GM18868 (cell line): ENCODE measurements around the gene SMIM21.

Source experiments
- ATAC-seq: cut with Tn5 transposase; IDR thresholded peaks from one replicate; pipeline ENCODE4 v1.9.1; 2021; ENCODE audit warnings: mild to moderate bottlenecking, moderate library complexity; ENCODE audit not compliant: unreplicated experiment

Gene SMIM21

DNA sequence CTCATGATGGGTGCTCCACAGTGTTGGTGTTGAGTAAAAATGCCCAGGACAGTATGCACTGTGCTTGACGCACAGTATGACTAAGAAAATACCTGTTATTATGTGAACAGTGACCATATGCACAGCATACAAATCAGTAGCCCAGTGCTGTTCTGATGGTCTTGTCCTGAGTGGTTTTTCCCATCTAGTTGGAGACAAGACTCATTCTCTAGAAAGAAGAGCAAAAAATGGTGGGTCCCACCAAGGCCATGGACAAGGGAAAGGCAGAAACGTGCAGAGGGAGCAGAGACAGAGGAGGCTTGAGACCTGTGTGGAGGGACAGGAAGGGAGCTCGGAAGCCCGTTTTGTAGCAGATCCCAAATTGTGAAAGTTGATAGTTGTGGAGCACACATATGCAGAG lies 987 bp upstream of the SMIM21 start:
- no peak for ATAC-seq

DNA sequence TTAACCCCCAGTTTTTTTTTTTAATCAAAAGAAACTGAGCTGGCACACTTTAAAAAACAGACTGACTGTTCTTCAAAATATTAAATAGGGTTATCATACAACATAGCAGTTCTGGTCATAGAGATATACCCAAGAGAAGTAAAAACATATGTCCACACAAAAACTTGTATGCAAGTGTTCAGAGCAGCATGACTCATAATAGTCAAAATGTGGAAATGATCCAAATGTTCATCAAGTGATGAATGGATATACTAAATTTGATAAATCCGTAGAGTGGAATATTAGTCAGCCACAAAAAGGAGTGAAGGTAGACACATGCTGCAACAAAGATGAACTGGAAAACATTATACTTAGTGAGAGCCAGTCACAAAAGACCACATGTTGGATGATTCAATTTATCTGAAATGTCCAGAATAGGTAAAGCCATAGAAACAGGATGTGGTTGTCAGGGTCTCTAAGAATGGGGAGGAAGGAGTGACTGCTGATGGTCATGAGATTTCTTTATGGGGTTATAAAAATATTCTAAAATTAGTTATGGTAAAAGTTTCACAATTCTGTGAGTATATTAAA lies 5.1 kb downstream of the SMIM21 start:
- no peak for ATAC-seq

DNA sequence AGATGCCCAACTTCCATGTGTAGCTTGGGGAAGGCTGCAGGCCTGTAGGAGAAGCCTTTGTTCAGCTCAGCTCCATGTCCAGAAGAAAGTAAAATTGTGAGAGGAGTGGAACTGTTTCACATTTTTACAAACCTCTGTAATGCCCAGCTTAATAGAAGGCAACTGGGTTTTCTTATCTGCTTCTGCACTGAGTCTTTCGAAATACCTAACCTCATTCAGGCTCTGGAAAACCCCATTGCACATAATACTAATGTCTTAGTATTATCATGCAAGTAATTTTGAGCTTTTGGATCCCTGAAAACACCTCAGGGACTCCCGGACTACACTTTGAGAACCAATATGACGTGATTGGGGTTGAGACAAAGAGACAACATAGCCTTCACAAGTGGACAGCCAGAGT lies 5.8 kb downstream of the SMIM21 start:
- ATAC-seq: no peak

DNA sequence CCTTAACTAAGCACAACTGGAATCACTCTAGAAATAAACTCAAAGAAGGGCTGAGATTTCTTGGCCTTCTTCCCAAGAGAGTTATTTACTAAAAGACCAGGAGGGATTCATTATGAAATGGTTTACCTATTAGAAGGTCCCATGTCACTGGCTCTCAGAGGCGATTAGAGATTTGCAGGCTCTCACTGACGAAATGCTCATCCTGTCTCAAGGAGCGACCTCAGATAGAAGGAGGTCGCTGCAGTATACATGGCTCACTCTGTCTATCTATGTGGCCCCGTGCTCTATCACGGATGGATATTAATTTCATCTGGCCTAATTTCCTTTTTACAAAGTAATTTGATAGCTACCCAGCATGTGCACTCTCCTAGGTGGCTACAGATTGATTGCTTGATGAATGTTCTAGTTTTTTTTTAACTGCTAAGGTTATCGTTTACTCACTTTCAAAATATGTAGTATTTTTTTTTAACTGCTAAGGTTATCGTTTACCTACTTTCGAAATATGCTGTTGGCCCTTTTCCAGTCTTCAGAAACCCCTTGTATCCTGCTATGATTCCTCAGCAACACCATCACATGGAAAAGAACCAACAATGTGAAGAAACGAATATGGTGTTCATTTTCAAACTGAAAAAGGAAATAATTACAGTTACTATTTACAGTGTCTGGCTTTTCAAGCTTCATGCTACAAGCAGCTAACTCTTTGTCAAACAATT lies 9.1 kb downstream of the SMIM21 start:
- ATAC-seq: no peak

DNA sequence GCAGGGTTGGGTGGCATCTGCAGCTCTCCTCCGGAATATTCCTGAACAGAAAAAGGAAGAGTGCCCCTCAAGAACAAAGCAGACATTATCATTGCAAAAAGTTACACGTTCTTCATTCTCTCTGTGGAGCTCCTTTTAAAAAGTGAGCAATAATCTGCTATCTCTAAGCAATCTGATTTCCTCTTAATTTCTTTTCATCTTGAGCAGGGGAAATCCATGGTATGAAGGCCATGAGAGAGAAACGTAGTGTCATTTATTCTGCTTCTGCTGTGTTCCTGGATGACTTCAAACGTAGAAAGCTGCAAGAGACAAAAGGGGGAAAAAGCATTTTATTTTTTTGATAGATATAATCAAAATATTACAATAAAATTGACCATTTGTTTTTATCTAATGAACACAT lies 16.9 kb downstream of the SMIM21 start:
- no peak for ATAC-seq

DNA sequence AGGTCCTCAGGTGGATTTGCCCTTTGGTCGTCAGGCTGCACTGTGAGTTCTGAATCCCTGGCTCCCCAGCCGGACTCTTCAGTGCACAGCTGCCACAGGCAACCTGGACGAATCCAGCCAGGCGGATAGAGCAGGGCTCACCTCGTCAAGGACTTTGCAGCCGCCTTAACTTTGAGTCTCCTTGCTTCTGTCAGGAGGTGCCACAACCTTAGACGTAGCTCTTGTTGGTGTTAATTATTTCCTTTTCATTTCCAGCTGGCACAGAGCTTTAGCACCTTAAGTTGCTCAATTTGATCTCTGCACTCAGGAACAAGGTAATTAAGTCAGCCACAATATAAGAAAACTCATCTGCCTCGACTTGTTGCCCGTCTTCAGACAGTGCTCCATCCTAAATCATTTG lies 17.7 kb downstream of the SMIM21 start:
- ATAC-seq: no peak

DNA sequence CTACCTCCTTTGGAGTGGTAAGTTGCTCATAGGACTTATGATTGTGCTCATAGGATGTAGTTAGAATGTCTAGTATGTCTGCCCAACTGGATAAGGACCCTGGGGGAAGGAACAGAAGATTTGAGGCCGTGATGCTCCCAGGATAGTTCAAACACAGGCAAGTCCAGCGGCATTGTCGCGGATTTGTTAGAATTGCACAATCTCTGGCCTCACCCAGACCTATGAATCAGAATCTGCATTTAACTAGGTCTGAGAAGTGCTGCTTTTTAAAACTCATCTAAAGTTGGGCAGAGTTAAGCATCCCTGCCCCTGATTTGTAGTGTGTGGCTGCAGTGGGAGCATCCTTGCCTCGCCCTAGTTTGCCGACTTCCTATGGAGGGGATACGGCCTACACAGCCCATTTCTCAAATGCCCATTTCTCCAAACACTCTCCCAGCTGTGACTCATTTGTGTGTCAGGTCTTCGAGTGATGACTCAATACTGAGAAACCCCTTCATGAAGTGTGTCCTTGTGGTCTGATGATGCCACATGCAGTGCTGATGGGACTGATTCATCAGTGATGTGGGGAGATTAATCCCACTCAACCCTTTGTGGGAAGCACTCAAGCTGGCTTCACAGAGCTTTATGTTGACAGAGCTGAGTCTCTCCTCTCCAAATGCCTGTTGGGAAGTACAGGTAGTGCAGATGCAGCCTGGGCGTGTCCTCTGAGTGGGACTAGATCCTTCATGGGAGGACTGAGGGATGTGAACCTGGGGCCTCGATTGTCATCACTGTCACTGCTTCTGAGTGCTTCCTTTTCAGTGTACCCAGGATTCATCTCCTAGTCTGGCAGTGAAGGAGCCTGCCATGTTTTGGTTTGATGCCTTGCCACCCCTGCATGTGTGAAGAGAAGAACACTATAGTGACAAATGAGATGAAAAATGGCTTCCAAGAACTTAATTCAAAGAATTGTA lies 18.7 kb downstream of the SMIM21 start:
- peak; percentile 69 for ATAC-seq

DNA sequence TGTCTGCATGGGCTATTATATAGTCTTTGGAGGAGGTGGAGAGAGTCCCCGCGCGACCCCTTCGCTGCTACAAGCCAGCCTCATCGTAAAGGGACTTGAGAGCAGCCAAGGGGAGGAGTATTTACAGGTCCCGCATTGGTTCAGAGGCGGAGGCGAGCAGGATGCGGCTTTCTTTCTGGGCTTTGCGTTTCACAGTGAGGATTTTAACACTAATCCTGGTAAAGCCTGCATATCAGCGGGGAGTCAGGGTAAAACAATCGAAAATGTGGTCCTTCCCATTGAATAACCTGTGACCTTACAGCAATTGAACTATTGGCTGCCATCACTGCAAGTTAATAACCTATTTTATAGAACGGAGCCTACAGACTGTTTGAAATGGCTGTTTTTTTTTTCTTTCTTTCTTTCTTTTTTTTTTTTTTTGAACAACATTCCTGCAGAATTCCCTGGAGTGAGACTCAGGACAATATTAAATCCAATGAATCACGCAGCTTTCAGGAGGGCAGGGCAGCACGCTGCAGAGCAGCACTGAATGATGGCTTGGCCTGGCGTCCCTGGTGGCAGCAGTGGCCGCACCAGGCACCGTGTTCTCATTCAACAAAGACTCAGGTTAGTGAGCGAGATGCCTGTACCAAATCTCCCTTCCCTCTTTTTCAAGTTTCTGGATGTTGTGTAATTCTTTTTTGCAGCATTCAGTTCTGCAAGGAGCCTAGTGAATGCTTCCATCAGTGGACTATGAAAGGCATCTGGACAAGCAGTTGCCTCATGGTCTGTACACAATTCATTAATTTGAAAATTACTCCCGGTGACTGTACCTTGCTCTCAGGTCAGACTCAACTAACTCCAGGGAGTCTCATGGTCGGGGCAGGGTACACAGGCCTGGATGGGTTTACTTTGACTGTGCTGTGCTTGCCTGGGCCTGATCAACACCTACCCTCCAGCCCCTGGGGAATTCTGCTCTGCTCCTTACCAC lies 19.8 kb downstream of the SMIM21 start:
- no peak for ATAC-seq

DNA sequence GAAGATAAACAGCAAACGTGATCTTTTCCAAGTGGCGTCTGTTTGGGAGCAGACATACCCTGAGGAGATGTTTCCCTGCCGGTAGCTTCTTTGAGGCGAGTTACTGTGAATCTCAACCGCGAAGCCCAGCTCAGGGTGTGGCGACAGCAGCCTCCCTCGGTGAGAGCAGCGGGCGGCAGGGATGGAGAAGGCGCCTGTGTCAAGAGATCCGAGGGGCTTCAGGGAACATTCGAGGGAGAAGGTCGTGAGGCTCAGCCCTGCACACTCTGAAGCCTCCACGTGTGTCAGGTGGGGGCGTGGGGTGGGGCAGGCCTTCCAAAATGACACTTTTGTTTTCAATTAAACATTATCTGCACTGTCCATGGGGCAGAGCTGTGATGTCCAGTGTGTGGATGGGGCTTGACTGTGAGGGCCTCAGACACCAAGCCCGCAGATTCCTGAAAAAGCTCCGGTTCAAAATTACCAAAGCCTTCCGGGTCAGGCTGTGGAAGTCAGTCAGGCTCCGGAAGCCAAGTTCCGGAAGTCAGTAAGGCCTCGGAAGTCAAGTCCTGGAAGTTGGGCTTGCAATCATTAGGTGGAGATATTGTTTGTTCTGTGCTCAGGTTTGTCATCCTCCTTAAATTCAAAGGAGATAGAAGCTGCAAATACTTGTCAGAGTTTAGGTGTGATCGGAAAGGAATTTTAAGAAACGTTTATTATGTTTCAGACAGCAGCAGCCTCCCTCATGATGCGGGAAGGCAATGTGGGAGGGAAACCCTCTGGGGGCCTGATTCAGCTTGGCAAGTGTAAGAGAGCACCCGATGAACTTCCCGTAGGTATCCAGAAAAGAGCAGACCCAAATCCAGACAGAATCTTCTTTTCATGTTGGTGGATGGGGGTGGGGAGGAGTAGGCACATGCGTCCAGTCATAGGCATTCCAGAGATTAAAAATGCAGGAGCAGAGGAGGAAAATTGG lies 20.7 kb downstream of the SMIM21 start:
- ATAC-seq: no peak

DNA sequence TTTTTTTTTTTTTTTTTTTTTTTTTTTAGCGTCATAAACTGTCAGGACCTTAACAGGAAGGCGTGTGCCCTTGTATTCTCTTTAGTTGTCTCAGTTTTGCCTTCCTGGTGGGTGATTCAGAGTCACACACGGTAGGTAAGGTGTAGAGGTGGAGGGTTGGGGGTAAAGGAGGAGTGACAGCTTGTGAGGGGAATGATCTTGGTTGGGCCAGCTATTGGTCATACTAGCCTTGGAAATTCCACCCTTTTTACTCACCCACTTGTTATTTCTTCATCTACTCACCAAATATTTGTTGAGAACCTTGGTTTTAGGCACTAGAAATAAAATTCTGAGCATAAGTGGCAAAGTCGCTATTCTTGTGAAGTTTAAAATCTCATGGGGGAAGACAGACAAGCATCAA lies 22.2 kb downstream of the SMIM21 start:
- no peak for ATAC-seq

DNA sequence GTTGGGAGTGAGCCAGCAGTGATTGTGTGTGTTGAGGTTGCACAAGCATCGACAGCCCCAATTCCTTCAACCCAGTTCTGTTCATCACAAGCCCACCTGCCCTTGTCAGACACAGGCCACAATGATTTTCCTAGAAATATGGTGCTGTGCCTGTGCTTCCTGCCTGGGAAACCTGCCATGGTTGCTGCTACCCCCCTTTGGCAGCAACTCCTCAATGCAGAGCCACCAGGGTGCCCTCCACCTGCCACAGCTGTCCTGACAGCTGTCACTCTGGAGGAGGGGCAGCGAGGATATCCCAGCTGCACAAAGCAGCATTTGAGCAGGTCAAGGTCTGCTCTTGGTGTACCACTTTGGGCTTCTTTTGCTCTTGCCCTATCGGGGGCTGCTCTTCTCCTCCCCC lies 27.1 kb downstream of the SMIM21 start:
- no peak for ATAC-seq

DNA sequence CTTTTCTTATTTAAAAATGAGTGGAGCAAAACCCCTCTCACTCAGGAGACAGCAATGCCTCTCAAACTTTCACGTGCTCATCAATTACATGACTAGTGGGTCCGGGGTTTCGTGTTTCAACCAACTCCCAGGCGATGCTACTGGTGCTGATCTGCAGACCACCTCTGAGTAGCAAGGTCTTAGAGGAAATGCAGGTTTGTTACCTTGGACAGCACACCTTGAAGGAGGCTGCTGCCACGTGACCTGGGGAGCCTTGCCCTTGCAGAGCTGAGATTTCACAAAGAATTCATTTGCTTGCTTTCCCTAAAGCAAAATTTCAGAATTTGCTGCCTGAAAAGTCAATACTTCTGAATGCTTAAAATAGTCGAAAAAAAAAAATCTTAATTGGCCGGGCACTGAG lies 32.4 kb downstream of the SMIM21 start:
- ATAC-seq: no peak

DNA sequence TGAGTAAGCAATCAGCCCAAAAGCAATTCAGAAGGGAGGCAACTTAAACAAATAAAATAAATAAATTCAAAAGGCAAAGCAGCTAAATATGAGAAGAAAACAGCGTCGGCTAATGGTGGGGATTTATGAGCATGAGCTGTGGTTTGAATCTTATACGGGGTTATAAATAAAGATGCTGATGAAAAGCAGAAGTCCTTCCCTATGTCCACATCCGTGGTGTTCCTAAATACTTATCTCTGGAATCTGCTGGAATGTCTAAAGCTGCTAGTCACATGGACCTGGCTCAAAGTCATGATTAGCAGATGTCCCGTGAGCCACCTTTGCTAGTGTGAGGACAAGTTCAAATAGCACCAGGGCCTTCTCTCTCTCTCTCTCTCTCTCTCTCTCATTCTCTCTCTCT lies 33.8 kb downstream of the SMIM21 start:
- ATAC-seq: no peak

DNA sequence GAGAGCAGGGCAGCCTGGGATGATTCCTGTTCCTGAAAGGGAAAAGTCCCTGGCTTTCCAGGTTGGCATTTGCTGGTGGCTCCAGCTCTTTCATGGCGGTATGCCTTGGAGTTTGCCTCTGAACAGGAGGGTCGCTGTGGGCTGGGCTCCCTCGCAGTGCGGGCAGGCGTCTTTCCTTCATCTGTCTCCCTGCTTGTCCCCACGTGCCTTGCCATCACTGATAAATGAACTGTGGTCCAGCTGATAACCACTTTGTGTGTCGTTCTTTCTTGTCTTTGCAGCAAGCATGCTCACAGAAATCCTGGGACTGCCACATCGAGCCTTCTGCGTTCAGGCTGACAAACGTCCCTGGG lies 35.3 kb downstream of the SMIM21 start:
- ATAC-seq: no peak

DNA sequence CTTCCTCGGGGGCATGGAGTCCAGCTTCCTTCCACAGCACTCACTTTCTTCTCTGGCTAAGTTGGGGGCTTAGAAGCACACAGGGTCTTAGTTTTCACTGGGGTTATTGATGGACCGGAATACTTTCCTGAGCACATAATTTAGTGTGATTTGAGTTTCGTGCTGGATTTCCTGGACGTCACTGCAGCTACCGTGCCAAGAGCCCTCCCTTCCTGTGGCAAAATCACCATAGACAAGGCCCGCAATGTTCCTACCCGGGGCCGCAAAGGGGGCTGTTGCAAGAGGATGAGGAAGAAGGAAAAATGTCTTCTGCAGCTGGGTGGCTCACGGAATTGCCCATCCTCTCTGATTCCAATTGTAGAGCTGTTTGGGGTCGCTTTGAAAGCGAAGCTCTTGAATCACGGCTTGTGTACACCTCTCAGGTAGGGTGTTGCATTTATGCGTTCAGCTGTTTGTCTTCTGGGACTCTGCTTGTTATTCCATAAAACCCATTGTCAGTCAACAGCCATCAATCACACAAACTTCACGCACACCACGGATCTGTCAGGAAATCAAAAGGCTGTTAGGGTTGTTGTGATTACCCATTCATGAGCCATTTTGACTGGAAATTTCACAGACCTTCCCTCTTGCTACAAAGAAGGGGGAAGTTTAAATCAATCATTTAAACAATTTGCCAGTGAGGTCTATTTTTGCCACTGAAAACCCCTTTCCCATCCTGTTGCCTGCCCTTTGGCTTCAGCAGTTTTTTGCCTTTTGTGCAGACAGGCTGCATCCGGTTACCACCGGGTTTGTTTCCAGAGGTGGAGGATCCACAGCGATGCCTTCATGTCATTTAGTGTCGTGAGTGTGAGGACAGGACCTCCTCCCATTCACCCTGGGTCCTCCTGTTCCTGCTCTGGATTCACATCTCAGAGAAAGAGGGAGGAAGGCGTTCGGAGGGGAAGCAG lies 36.0 kb downstream of the SMIM21 start:
- ATAC-seq: no peak

DNA sequence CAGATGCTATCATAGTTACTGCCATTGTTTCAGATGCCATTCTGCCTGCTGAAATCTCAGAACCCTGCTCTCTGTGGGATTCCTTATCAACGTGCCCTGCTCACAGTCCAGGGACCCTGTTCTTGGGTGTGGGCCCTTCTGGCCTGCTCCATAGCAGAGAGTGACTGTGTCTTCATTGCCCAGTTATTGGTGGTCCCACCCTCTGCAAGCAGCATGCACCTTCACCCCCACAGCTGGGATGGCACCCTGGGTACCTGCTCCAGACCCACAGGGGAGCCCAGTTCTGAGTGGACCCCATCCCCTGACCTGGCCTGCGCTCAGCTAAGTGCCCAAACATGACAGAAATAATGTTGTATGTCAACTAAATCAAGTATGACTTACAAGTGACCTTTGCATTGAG lies 36.6 kb downstream of the SMIM21 start:
- no peak for ATAC-seq

DNA sequence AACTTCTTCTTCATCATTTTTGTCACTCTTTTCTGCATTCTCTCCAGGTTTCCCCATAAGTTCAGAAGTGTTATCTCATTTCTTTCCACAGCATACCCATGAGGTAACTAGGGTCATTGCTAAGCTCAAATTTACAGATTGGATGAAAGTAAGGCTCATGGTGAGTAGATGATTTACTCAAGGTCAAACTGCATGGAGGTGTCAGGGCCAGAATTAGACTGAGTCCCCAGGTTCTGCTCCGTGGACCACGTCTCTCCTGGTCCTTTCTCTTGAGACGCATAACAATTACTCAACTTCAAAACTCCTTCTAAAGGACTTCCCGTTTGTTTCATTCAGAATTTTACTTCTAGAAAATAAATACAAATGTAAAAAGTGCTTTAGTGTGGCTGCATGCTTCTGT lies 43.4 kb downstream of the SMIM21 start:
- ATAC-seq: no peak
